Measurements from ENCODE around the gene GATAD2A.
A peak's percentile ranks its signal among the peaks of the same experiment; 100 is the strongest.
"Not testable (repeated sequence)": the region's sequence is repeated elsewhere in the genome, so short reads cannot be mapped to it uniquely, and the experiment has no call there.

GATAD2A gene

GRCh38 chr19:19404879-19405860 is at the start of gene GATAD2A:
Gene GATAD2A, plus strand, starts transcription at chr19:19405675. Its CDS starts 59,671 bp downstream, at chr19:19465346.
- Mint-ChIP-seq H3K27me3 (no peaks in the 10 kb centered on the region), H3K27ac (peak within 1 kb of the TSS; percentile 85 to 96), H3K9me3 (no peaks in the 10 kb centered on the region), H3K4me1 (peaks cover 71% of the 10 kb centered on the region), H3K4me3 (peak within 1 kb of the TSS; percentile 95 to 96)
- peak; percentile 76 for ATAC-seq
- DNase-seq = peak; percentile 90 to 95

GRCh38 chr19:19356500-19356899 is 49.0 kb upstream of the GATAD2A start:
- no peak overlapping the region for H3K4me3 Mint-ChIP-seq
- no peak overlapping the region for H3K27ac Mint-ChIP-seq
- H3K9me3 Mint-ChIP-seq = no peaks in the 10 kb centered on the region
- DNase-seq (no peak), ATAC-seq (no peak)
- no peaks in the 10 kb centered on the region for H3K27me3 Mint-ChIP-seq
- peaks cover 31% of the 10 kb centered on the region for H3K4me1 Mint-ChIP-seq

GRCh38 chr19:19356901-19357566 is 48.4 kb upstream of the GATAD2A start:
- no peak for DNase-seq
- no peak overlapping the region for H3K27ac Mint-ChIP-seq
- no peaks in the 10 kb centered on the region for H3K9me3 Mint-ChIP-seq
- H3K4me3 Mint-ChIP-seq = no peak overlapping the region
- peaks cover 37% of the 10 kb centered on the region for H3K4me1 Mint-ChIP-seq
- no peaks in the 10 kb centered on the region for H3K27me3 Mint-ChIP-seq
- no peak for ATAC-seq

GRCh38 chr19:19361075-19361594 is 44.3 kb upstream of the GATAD2A start:
- ATAC-seq = peak; percentile 84
- Mint-ChIP-seq H3K27me3 (no peaks in the 10 kb centered on the region), H3K4me1 (peaks cover 50% of the 10 kb centered on the region), H3K4me3 (peak overlapping the region in 1 of 2 donors; percentile 49), H3K27ac (peak overlapping the region in 1 of 2 donors; percentile 80), H3K9me3 (no peaks in the 10 kb centered on the region)
- DNase-seq = peak; percentile 67 to 81

GRCh38 chr19:19362075-19362474 is 43.4 kb upstream of the GATAD2A start:
- H3K9me3 Mint-ChIP-seq = no peaks in the 10 kb centered on the region
- peak overlapping the region in 1 of 2 donors; percentile 14 for H3K27ac Mint-ChIP-seq
- DNase-seq (no peak), ATAC-seq (no peak)
- H3K4me3 Mint-ChIP-seq = peak overlapping the region in 1 of 2 donors; percentile 21
- no peaks in the 10 kb centered on the region for H3K27me3 Mint-ChIP-seq
- H3K4me1 Mint-ChIP-seq = peaks cover 58% of the 10 kb centered on the region

- peak; percentile 76 to 85 for DNase-seq
- Mint-ChIP-seq H3K27ac (peak overlapping the region; percentile 14 to 77), H3K27me3 (no peaks in the 10 kb centered on the region), H3K9me3 (no peaks in the 10 kb centered on the region), H3K4me1 (peaks cover 26% of the 10 kb centered on the region), H3K4me3 (peak overlapping the region; percentile 60 to 65)
- ATAC-seq = peak; percentile 94
Observed at GRCh38 chr19:19366434-19367396, 38.8 kb upstream of the GATAD2A start.

- DNase-seq (no peak), ATAC-seq (no peak)
- Mint-ChIP-seq H3K9me3 (no peaks in the 10 kb centered on the region), H3K27ac (no peak overlapping the region), H3K27me3 (no peaks in the 10 kb centered on the region), H3K4me1 (peaks cover 25% of the 10 kb centered on the region), H3K4me3 (no peak overlapping the region)
Observed at GRCh38 chr19:19368087-19368486, 37.4 kb upstream of the GATAD2A start.

- no peaks in the 10 kb centered on the region for H3K9me3 Mint-ChIP-seq
- peaks cover 20% of the 10 kb centered on the region for H3K4me1 Mint-ChIP-seq
- no peaks in the 10 kb centered on the region for H3K27me3 Mint-ChIP-seq
- H3K4me3 Mint-ChIP-seq = no peak overlapping the region
- no peak for DNase-seq
- no peak overlapping the region for H3K27ac Mint-ChIP-seq
- no peak for ATAC-seq
Observed at GRCh38 chr19:19371059-19371458, 34.4 kb upstream of the GATAD2A start.

GRCh38 chr19:19372656-19373416 is 32.6 kb upstream of the GATAD2A start:
- Mint-ChIP-seq H3K27me3 (no peaks in the 10 kb centered on the region), H3K27ac (peak overlapping the region; percentile 90 to 91), H3K4me3 (peak overlapping the region; percentile 39 to 69), H3K9me3 (no peaks in the 10 kb centered on the region), H3K4me1 (peaks cover 10% of the 10 kb centered on the region)
- DNase-seq (no peak), ATAC-seq (peak; percentile 86)

- no peaks in the 10 kb centered on the region for H3K27me3 Mint-ChIP-seq
- no peak for DNase-seq
- no peak for ATAC-seq
- H3K9me3 Mint-ChIP-seq = no peaks in the 10 kb centered on the region
- H3K27ac Mint-ChIP-seq = no peak overlapping the region
- H3K4me3 Mint-ChIP-seq = no peak overlapping the region
- peaks cover 28% of the 10 kb centered on the region for H3K4me1 Mint-ChIP-seq
Observed at GRCh38 chr19:19379527-19379926, 25.9 kb upstream of the GATAD2A start.

GRCh38 chr19:19380316-19380715 is 25.2 kb upstream of the GATAD2A start:
- not testable (repeated sequence) for H3K27ac Mint-ChIP-seq, H3K27me3 Mint-ChIP-seq, H3K9me3 Mint-ChIP-seq, H3K4me3 Mint-ChIP-seq, DNase-seq, ATAC-seq
- peaks cover 32% of the 10 kb centered on the region for H3K4me1 Mint-ChIP-seq

- no peaks in the 10 kb centered on the region for H3K27me3 Mint-ChIP-seq
- H3K4me1 Mint-ChIP-seq = peaks cover 32% of the 10 kb centered on the region
- no peak for DNase-seq
- H3K4me3 Mint-ChIP-seq = no peak overlapping the region
- ATAC-seq = no peak
- no peaks in the 10 kb centered on the region for H3K9me3 Mint-ChIP-seq
- H3K27ac Mint-ChIP-seq = no peak overlapping the region
Observed at GRCh38 chr19:19381007-19381926, 24.2 kb upstream of the GATAD2A start.

GRCh38 chr19:19382118-19382517 is 23.4 kb upstream of the GATAD2A start:
- peaks cover 38% of the 10 kb centered on the region for H3K4me1 Mint-ChIP-seq
- H3K4me3 Mint-ChIP-seq = no peak overlapping the region
- H3K9me3 Mint-ChIP-seq = no peaks in the 10 kb centered on the region
- no peak for ATAC-seq
- H3K27me3 Mint-ChIP-seq = no peaks in the 10 kb centered on the region
- no peak for DNase-seq
- no peak overlapping the region for H3K27ac Mint-ChIP-seq
